ENCODE results near the gene NCAPD3. TPM values are rescaled to one million over a fixed set of nuclear protein-coding genes. Genes with fewer than 3 reads are reported as not detected.

Gene NCAPD3
- total RNA-seq, 1 donor from 2014 or later: 99.9 TPM

DNA sequence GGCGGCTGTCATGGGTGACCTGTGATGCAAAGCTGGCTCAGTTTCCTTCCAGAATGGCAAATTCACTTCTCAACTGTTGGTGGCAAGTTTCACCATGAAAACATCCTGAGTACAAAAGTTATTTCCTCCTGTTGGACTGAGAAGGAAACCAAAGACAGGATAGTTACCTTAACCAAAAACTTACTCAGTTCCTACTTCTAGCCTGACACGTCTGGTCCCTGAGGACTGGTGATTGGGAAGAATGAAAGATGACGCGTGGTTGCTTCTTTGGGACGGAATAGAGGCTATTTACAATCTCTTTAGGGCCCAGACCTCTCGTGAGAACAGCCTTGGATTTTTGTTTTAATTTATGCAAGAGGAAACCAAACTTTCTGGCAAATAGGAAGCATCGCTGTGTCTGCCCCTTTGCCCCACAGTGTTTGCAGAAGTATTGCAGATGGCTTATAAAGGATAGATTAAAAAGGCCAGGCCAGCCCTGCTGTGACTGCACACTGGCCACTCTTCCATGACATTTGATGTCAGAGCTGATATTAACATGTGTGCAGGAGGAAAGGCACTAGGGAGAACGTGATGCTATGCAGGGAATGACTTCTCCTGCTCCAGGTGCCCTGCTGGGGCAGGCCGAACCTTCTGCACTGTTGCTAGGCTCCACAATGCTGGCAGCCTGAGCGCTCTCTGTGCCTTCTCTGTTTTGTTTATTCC lies 8.3 kb upstream of the NCAPD3 start:
- Mint-ChIP-seq H3K36me3 (ENCODE audit: low read depth) (peaks cover 29% of the 10 kb centered on the region), H3K4me3 (ENCODE audit: low read depth) (no peak overlapping the region), H3K27me3 (ENCODE audit: low read depth) (no peaks in the 10 kb centered on the region), H3K4me1 (ENCODE audit: low read depth) (peaks cover 56% of the 10 kb centered on the region), H3K9me3 (no peaks in the 10 kb centered on the region), H3K27ac (peak overlapping the region; percentile 7)
- intact Hi-C loops (cut with micrococcal nuclease): no loop called here
- DNase-seq (ENCODE audit: low spot score): no peak

DNA sequence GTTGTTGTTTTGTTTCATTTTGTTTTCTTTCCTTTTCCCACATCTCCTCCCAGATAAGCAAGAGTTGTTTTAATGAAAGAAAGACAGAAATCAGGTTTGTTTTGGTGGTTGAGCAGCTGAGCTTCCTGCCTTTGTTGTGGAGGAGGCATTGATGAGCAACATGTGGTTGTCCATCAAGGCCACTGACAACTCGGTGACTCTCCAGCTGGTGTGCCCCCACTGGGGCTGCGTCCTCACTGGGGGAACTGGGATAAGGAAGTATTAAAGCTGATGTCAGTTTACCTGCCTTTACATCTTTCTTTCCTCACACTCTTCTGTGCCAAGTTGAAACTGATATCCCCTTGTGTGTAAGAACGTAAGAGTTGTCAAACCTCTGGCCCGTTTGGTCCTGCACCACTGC lies 6.6 kb upstream of the NCAPD3 start:
- H3K4me1 Mint-ChIP-seq (ENCODE audit: low read depth): peaks cover 70% of the 10 kb centered on the region
- peak overlapping the region; percentile 33 for H3K27ac Mint-ChIP-seq
- H3K9me3 Mint-ChIP-seq: no peaks in the 10 kb centered on the region
- no peak overlapping the region for H3K4me3 Mint-ChIP-seq (ENCODE audit: low read depth)
- intact Hi-C loops (cut with micrococcal nuclease): no loop called here
- no peaks in the 10 kb centered on the region for H3K27me3 Mint-ChIP-seq (ENCODE audit: low read depth)
- peaks cover 21% of the 10 kb centered on the region for H3K36me3 Mint-ChIP-seq (ENCODE audit: low read depth)
- DNase-seq (ENCODE audit: low spot score): no peak

DNA sequence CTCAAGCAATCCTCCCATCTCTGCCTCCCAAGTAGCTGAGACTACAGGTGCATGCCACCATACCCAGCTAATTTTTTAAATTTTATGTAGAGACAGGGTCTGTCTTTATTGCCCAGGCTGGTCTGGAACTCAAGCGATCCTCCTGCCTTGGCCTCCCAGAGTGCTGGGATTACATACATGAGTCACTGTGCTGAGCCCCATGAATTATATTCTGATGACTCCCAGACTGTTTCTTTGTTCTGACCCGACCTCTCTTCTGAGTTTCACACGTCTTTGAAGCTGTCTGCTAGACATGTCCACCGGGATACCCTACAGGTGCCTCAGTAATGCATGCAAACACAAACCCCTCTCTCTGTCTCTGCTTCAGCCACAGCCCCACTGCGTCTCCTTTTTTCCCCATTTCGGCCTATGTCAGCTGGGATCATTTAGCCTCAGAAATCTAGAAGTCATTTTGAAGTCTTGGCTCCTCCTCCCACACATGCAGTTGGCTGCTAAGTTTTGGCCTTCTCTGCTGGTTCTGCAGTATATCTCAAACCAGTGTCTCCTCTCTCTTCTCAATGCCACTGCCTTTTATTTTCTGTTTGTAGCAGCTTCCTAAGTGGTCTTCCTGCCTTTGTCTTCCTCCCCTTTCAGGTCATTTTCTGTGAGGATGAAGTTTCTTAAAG lies 5.5 kb upstream of the NCAPD3 start:
- no peaks in the 10 kb centered on the region for H3K27me3 Mint-ChIP-seq (ENCODE audit: low read depth)
- H3K4me1 Mint-ChIP-seq (ENCODE audit: low read depth): peaks cover 70% of the 10 kb centered on the region
- H3K4me3 Mint-ChIP-seq (ENCODE audit: low read depth): no peak overlapping the region
- H3K9me3 Mint-ChIP-seq: no peaks in the 10 kb centered on the region
- H3K36me3 Mint-ChIP-seq (ENCODE audit: low read depth): peaks cover 16% of the 10 kb centered on the region
- intact Hi-C loops (cut with micrococcal nuclease): loop anchor here (10.0 kb wide), 1 partner anchor 194 kb away; no protein-coding TSS in a partner anchor
- H3K27ac Mint-ChIP-seq: no peak overlapping the region
- no peak for DNase-seq (ENCODE audit: low spot score)

DNA sequence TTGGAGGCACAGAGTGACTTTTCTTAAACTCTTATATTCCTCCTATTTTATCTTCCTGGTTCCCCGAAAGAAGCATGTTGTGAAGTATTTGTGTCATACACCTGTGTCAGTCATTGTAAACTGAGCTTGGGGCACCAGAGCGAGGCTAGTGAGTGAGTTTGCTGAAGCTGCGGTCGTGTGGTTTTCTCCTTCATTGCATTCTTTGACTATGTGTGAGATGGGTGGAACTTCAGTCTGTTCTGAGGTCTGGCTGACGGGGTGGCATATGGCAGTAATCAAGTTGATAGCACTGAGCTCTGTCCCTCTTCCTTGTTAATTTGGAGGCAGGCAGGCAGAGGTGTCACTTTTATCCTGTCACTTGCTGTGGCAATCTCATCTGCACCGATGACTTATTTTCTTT lies 4.9 kb upstream of the NCAPD3 start:
- H3K36me3 Mint-ChIP-seq (ENCODE audit: low read depth): peaks cover 16% of the 10 kb centered on the region
- H3K27ac Mint-ChIP-seq: no peak overlapping the region
- H3K9me3 Mint-ChIP-seq: no peaks in the 10 kb centered on the region
- DNase-seq (ENCODE audit: low spot score): no peak
- no peaks in the 10 kb centered on the region for H3K27me3 Mint-ChIP-seq (ENCODE audit: low read depth)
- peaks cover 70% of the 10 kb centered on the region for H3K4me1 Mint-ChIP-seq (ENCODE audit: low read depth)
- intact Hi-C loops (cut with micrococcal nuclease): loop anchor here (10.0 kb wide), 1 partner anchor 194 kb away; no protein-coding TSS in a partner anchor
- H3K4me3 Mint-ChIP-seq (ENCODE audit: low read depth): no peak overlapping the region

DNA sequence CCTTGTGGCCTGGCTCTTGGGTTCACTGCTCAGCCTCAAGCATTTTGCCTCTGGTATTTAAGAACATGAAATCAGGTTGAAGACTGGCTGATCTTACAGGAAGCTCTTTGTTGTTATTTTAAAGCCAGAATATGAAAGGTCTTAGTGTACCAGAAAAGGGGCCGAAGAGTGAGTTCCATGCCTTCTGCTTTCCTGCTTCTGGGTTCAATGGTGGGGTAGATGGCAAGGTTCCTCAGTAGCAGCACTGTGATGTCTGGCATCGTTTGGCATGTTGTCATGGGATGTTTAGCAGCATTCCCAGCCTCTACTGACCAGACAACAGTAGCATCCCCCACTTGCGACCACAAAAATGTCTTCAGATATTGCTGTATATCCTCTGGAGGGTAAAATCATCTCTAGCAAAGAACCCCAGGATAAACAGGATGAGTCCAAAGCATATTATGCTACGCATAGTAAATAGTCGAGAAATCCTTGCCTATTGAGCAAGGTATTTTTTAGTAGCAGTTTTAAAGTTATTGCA lies 3.1 kb upstream of the NCAPD3 start:
- Mint-ChIP-seq H3K27ac (no peak overlapping the region), H3K27me3 (ENCODE audit: low read depth) (no peaks in the 10 kb centered on the region), H3K36me3 (ENCODE audit: low read depth) (peaks cover 31% of the 10 kb centered on the region), H3K4me3 (ENCODE audit: low read depth) (peak overlapping the region; percentile 37), H3K4me1 (ENCODE audit: low read depth) (peaks cover 69% of the 10 kb centered on the region), H3K9me3 (no peaks in the 10 kb centered on the region)
- no peak for DNase-seq (ENCODE audit: low spot score)
- intact Hi-C loops (cut with micrococcal nuclease): loop anchor here (10.0 kb wide), 1 partner anchor 192 kb away; no protein-coding TSS in a partner anchor

DNA sequence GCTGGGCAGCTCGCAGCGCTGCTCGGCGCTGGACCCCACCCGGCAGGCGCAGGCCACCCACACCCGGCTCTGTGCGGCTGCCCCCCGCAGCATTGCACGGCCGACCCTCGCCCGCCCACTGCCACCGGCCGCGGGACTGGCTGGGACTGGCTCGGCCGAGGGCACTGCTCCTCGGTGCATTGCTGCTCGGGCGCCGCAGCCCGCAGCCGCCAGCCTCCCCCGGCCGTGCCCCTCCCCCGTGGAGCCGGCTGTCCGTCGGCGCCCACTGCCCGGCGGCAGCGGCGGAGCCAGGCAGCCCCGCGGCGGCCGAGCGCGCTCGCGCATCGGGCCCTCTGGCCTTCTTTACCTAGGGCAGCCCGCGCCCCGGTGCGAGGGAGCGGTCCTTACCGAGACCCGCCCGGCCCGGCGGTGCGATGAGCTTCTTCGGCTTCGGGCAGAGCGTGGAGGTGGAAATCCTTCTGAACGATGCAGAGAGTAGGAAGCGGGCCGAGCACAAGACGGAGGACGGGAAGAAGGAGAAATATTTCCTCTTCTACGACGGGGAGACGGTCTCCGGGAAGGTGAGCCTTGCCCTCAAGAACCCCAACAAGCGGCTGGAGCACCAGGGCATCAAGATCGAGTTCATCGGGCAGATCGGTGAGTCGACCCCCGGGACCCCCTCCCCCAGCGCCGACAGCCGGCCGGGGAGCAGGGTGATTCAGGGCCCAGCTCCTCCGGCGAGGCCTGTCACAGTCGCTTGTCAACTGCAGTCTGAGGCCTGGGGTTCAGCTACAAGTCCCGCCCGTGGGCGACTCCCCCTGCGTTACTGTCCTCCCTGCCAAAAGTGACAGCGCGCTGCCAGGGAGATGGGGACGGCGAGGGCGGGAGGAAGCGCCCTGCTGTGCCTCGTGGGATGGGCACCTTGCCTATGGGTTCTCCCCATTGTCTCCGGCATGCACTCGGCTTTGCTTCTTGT lies 1.2 kb upstream of the NCAPD3 start:
- DNase-seq (ENCODE audit: low spot score): peak; percentile 61
- no peaks in the 10 kb centered on the region for H3K27me3 Mint-ChIP-seq (ENCODE audit: low read depth)
- H3K36me3 Mint-ChIP-seq (ENCODE audit: low read depth): peaks cover 39% of the 10 kb centered on the region
- no peaks in the 10 kb centered on the region for H3K9me3 Mint-ChIP-seq
- peak overlapping the region; percentile 86 for H3K27ac Mint-ChIP-seq
- H3K4me3 Mint-ChIP-seq (ENCODE audit: low read depth): peak overlapping the region; percentile 89
- peaks cover 66% of the 10 kb centered on the region for H3K4me1 Mint-ChIP-seq (ENCODE audit: low read depth)
- intact Hi-C loops (cut with micrococcal nuclease): loop anchor here (1.0 to 10.0 kb wide), 5 partner anchors 28 to 298 kb away; partner anchors contain the start of genes ACAD8, GLB1L3 and THYN1

DNA sequence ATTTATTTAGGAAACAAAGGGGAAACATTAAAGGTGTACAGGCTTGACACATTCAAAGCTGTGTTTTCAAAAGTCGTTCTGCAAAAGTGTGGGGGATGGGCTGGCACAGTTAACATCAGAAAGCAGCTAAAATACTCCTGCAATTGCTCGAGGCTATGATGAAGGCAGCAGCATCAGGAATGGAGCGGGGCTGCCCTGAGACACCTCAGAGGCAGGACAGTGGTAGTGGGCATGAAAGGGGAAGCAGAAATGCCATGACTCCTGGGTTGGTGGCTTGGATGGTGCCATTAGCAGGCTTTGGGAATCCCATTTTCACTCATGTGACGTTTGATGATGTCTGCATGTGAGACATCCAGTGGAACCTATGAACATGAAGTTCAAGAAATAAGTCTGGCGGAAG lies 646 bp downstream of the NCAPD3 start:
- no peak for DNase-seq (ENCODE audit: low spot score)
- peak overlapping the region; percentile 97 for H3K27ac Mint-ChIP-seq
- intact Hi-C loops (cut with micrococcal nuclease): loop anchor here (2.0 to 10.0 kb wide), 4 partner anchors 14 to 296 kb away; no protein-coding TSS in a partner anchor

DNA sequence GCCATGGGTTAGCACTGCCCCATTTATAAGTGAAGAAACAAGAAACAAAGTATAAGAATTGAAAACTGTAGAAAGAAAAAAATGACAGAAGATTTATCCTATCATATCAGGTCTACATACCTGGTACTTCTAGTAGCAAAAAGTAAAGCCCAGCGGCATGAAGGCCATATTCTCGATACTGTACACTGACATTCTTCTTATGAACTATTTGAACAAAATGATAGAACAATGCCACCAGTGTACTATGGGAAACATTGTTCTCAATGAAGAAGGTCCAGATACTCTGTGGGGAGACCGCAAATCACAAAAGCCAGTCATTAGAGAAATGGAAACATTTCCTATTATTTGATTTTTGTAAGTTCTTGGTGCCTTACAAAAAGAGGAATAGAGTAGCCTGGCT lies 7.0 kb downstream of the NCAPD3 start:
- no peak for DNase-seq (ENCODE audit: low spot score)
- Mint-ChIP-seq H3K4me1 (ENCODE audit: low read depth) (peaks cover 59% of the 10 kb centered on the region), H3K27me3 (ENCODE audit: low read depth) (no peaks in the 10 kb centered on the region), H3K36me3 (ENCODE audit: low read depth) (peaks cover 63% of the 10 kb centered on the region), H3K9me3 (no peaks in the 10 kb centered on the region), H3K4me3 (ENCODE audit: low read depth) (no peak overlapping the region), H3K27ac (no peak overlapping the region)
- intact Hi-C loops (cut with micrococcal nuclease): no loop called here

More for the DNA sequence above, 646 bp downstream of the NCAPD3 start:
- no peaks in the 10 kb centered on the region for H3K27me3 Mint-ChIP-seq (ENCODE audit: low read depth)
- H3K36me3 Mint-ChIP-seq (ENCODE audit: low read depth): peaks cover 48% of the 10 kb centered on the region
- peaks cover 63% of the 10 kb centered on the region for H3K4me1 Mint-ChIP-seq (ENCODE audit: low read depth)
- peak overlapping the region; percentile 97 for H3K4me3 Mint-ChIP-seq (ENCODE audit: low read depth)
- H3K9me3 Mint-ChIP-seq: no peaks in the 10 kb centered on the region

DNA sequence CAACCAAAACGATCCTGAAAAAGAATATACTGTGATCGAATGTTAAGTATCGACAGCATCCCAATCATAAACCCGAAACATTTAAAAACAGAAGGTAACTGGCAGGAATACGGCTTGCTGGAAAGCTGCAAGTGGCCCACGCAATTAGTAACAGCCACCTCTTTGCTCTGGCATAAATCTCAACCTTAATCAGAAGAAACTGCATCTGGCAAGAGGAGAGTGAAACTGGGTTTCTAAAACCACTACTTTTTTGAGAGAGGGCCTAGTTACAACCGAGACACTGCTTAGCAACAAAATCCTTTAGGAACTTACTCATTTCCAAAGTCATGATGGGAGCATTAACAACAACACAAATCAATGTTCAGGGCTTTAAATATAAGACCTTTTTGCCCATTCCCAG lies 7.9 kb downstream of the NCAPD3 start:
- Mint-ChIP-seq H3K27ac (no peak overlapping the region), H3K36me3 (ENCODE audit: low read depth) (peaks cover 67% of the 10 kb centered on the region), H3K4me1 (ENCODE audit: low read depth) (peaks cover 58% of the 10 kb centered on the region), H3K4me3 (ENCODE audit: low read depth) (no peak overlapping the region), H3K9me3 (no peaks in the 10 kb centered on the region), H3K27me3 (ENCODE audit: low read depth) (no peaks in the 10 kb centered on the region)
- intact Hi-C loops (cut with micrococcal nuclease): no loop called here
- no peak for DNase-seq (ENCODE audit: low spot score)

DNA sequence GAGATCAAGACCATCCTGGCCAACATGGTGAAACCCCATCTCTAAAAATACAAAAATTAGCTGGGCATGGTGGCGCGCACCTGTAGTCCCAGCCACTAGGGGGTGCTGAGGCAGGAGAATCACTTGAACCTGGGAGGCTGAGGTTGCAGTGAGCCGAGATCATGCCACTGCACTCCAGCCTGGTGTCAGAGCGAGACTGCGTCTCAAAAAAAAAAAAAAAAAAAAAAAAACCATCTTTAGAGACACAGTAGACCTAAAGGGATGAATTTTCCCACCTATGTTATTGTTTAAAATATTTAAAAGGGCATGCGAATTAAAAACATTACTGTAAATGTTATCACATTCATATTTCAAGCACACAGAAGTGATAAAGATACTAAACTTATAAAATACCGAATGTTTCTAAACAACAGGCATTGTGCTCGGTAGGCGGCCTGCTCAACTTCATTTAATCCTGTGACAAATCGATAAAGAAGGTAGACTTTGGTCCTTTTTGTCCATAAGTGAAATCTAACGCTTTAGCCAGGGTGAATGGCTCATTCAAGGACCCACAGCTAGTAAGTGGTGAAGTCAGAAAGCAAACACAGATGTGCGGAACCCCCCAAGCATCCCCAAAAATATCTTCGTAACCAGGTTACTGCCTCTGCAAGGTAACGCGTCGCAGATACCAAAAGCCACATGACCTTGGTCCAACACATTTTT lies 16.1 kb downstream of the NCAPD3 start:
- Mint-ChIP-seq H3K9me3 (no peaks in the 10 kb centered on the region), H3K4me1 (ENCODE audit: low read depth) (peaks cover 15% of the 10 kb centered on the region), H3K4me3 (ENCODE audit: low read depth) (no peak overlapping the region), H3K27me3 (ENCODE audit: low read depth) (no peaks in the 10 kb centered on the region), H3K36me3 (ENCODE audit: low read depth) (peaks cover 85% of the 10 kb centered on the region), H3K27ac (peak overlapping the region; percentile 28)
- DNase-seq (ENCODE audit: low spot score): peak; percentile 55
- intact Hi-C loops (cut with micrococcal nuclease): loop anchor here (2.0 to 10.0 kb wide), 2 partner anchors 15 to 47 kb away; partner anchors contain the start of genes ACAD8, NCAPD3 and THYN1

DNA sequence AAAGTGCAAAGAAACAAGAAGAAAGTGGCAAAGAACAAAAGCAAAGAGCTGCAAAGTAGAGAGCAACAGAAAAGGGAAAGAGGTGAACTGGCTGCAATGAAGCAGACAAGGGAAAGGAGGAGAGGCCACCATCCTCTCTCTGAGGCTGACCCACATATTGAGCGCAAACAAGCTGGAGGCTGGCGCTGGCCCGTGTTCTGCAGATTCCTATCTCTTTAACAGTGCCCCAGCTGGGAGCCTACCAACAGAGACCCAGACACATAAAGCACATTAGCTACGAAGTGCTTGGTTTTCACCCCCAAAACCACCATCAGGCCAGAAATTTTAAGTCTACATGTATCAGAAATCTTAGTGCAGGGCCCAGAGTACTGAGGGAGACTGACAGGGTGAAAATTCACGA lies 17.6 kb downstream of the NCAPD3 start:
- H3K9me3 Mint-ChIP-seq: no peaks in the 10 kb centered on the region
- peaks cover 6% of the 10 kb centered on the region for H3K4me1 Mint-ChIP-seq (ENCODE audit: low read depth)
- intact Hi-C loops (cut with micrococcal nuclease): loop anchor here (10.0 kb wide), 1 partner anchor 49 kb away; the partner anchor contains the start of genes ACAD8 and THYN1
- no peaks in the 10 kb centered on the region for H3K27me3 Mint-ChIP-seq (ENCODE audit: low read depth)
- no peak overlapping the region for H3K27ac Mint-ChIP-seq
- peaks cover 83% of the 10 kb centered on the region for H3K36me3 Mint-ChIP-seq (ENCODE audit: low read depth)
- no peak overlapping the region for H3K4me3 Mint-ChIP-seq (ENCODE audit: low read depth)
- DNase-seq (ENCODE audit: low spot score): no peak

All from activated T-helper 2 cell treated with anti-CD3 and anti-CD28 coated beads, Interferon-gamma antibody, Interleukin-2, Interleukin-4, amounts not matched to agents 10 μg/mL and 5 μg/mL and 100 μg/mL, durations not matched to agents 14 hours and 24 hours and 36 hours (primary cell).